GM12865 (cell line): ENCODE data around the gene ALOX12.
"Not testable (repeated sequence)": the region's sequence is repeated elsewhere in the genome, so short reads cannot be mapped to it uniquely, and the experiment has no call there.

ENCODE experiments used
- DNase-seq: peaks from one replicate; pipeline ENCODE4 v3.0.0; 2010; ENCODE audit warnings: low read depth
- H3K4me3 ChIP-seq: 2 replicates; pipeline ENCODE4 v1.5.1; 2011; ENCODE audit warnings: mild to moderate bottlenecking, low read depth, low read length, control low read depth
- TF ChIP-seq, protein P1 (sequence below): IDR thresholded peaks from 2 replicates; pipeline ENCODE4 v1.5.1; 2011; ENCODE audit warnings: low read length, control low read depth, low read depth, inconsistent platforms; ENCODE audit not compliant: insufficient read depth; ENCODE audit errors: missing control alignments

Gene ALOX12

DNA sequence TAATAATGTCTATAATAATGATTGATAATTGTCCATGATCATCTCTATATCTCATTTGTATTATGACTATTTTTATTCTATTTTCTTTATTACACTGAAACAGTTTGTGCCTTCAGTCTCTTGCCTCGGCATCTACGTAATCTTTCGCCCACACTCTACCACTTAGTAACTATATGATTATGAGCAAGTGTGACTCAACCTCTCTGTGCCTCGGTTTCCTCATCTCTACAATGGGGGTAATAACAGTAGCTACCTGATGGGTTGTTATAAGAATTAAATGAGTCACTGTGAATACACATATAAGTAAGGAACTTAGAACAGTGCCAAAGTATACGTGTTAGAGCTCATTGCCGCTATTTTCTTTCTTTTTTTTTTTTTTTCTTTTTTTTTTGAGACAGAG, 51.7 kb downstream of the ALOX12 start:
- DNase-seq: no peak
- TF ChIP-seq, protein P1, sequence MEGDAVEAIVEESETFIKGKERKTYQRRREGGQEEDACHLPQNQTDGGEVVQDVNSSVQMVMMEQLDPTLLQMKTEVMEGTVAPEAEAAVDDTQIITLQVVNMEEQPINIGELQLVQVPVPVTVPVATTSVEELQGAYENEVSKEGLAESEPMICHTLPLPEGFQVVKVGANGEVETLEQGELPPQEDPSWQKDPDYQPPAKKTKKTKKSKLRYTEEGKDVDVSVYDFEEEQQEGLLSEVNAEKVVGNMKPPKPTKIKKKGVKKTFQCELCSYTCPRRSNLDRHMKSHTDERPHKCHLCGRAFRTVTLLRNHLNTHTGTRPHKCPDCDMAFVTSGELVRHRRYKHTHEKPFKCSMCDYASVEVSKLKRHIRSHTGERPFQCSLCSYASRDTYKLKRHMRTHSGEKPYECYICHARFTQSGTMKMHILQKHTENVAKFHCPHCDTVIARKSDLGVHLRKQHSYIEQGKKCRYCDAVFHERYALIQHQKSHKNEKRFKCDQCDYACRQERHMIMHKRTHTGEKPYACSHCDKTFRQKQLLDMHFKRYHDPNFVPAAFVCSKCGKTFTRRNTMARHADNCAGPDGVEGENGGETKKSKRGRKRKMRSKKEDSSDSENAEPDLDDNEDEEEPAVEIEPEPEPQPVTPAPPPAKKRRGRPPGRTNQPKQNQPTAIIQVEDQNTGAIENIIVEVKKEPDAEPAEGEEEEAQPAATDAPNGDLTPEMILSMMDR: no peak
- no peak overlapping the region for H3K4me3 ChIP-seq

DNA sequence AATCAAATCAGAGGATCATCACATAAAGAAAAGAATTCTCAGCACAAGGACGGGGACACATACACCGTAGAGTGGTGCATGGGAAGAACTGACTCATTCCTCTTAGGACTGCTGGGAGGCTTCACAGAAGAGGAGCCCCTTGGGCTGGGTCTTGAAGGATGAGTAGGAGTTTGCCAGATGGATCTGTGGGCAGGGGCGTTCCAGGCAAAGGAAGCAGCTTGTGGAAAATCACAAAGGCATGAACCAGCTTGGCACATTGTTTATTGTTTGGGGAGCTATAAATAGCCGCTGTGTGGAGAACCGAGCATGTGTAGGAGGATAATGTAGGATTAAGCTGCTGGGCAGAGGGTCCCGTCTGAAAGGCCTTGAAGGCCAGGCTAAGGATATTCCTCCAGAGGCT, 53.1 kb downstream of the ALOX12 start:
- TF ChIP-seq, protein P1: no peak
- DNase-seq: no peak
- H3K4me3 ChIP-seq: no peak overlapping the region

DNA sequence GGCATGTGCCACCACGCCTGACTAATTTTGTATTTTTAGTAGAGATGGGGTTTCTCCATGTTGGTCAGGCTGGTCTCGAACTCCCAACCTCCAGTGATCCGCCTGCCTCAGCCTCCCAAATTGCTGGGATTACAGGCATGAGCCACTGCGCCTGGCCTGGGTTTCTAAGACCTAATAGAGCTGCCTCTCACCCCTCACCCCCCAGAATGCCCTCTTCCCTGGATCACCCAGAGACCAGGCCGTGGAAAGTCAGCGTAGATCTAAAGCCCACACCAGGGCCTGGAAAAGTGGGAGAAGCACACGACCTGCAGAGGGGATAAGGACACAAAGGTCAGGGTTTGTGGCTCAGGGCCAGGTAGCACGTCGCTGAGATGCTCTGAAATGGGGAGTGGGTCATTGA, 54.7 kb downstream of the ALOX12 start:
- not testable (repeated sequence) for H3K4me3 ChIP-seq

DNA sequence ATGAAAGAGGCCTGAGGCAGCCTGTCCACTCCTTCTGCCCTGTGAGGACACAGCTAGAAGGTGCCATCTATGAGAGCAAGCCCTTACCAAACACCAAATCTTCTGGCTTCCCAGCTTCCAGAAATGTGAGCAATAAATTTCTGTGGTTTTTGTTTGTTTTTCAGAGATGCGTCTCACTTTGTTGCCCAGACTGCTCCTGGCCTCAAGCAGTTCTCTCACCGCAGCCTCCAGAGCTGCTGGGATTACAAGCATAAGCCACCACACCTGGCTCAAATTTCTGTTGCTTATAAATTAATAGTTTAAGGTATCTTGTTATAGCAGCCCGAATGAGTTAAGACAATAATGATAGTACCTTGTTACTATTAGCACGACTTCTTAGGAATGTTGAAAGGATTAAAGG, 60.5 kb downstream of the ALOX12 start:
- H3K4me3 ChIP-seq: no peak overlapping the region
- no peak for DNase-seq
- TF ChIP-seq, protein P1: no peak

More for the DNA sequence above, 54.7 kb downstream of the ALOX12 start:
- DNase-seq: not testable (repeated sequence)

DNA sequence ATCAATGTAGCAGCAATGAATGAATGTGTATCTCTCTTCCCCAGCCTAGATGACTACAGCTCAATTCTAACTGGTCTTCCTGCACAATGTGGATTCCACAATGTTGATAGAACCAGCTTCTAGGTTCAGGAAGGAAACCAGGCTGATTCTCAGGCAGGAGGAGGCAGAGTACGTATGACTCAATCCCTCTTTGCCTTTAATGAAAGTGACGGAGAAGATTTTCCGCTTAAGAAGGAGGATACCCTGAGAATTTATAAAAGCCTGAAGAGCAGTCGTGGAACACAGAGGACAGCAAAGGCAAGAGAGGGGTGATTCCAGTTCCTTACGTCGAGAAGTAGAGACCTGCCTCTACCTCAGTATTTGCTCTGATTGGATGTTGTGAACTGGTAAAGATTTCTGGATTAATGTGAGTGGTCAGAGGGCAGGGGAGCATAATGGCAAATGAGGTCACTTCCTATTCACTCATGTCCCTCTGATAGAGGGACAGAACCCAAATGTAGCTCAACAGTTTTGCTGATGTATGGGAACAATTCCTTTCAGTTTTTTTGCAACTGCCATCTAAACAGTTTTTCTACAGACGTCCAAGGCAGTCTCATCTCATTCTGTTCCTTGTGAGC, 63.1 kb downstream of the ALOX12 start:
- no peak for DNase-seq
- TF ChIP-seq, protein P1: no peak
- H3K4me3 ChIP-seq: no peak overlapping the region
